K562 (cell line): ENCODE measurements around the gene RPL10A. TPM values are rescaled to one million over a fixed set of nuclear protein-coding genes. Genes with fewer than 3 reads are reported as not detected.
A peak's percentile ranks its signal among the peaks of the same experiment; 100 is the strongest.

Source experiments
- ARID1B ChIP-seq: fragments of 450-650 bp; IDR thresholded peaks from 2 replicates; pipeline ENCODE4 v1.6.1; 2016; ENCODE audit warnings: antibody characterized with exemption, mild to moderate bottlenecking, inconsistent platforms
- ATF7 ChIP-seq: fragments of 450-650 bp; IDR thresholded peaks from 2 replicates; pipeline ENCODE4 v1.7.1; 2014; ENCODE audit warnings: mild to moderate bottlenecking, moderate library complexity
- CHD2 ChIP-seq: IDR thresholded peaks from 2 replicates; pipeline ENCODE4 v1.6.1; 2011; ENCODE audit warnings: low read depth, low read length
- CTBP1 ChIP-seq: fragments of 450-650 bp; IDR thresholded peaks from 2 replicates; pipeline ENCODE4 v1.6.1; 2016; ENCODE audit warnings: borderline replicate concordance
- ETV5 ChIP-seq: sonication (generic); formaldehyde crosslinking; IDR thresholded peaks from 2 replicates; pipeline ENCODE4 v1.4.0; 2020; ENCODE audit warnings: low read depth, mild to moderate bottlenecking, missing genetic modification reagents
- FOSL1 ChIP-seq: fragments of 200-800 bp; sonication (Bioruptor generic); conservative IDR thresholded peaks from 2 replicates; pipeline ENCODE4 v1.6.1; 2016; ENCODE audit warnings: missing genetic modification characterization, missing compliant biosample characterization
- L3MBTL2 ChIP-seq: fragments of 450-650 bp; IDR thresholded peaks from 2 replicates; pipeline ENCODE4 v1.6.1; 2016; ENCODE audit warnings: mild to moderate bottlenecking, moderate library complexity
- MCM7 ChIP-seq, 2 experiments: fragments of 450-650 bp; IDR thresholded peaks; 2 replicates each; pipeline ENCODE4 v1.6.1; 2016 to 2018
- NUFIP1 ChIP-seq: fragments of 450-650 bp; IDR thresholded peaks from 2 replicates; pipeline ENCODE4 v1.6.1; 2018; ENCODE audit not compliant: partially characterized antibody
- POLR2A ChIP-seq: fragments of 450-650 bp; conservative IDR thresholded peaks from 2 replicates; pipeline ENCODE4 v1.6.1; 2016
- PURB ChIP-seq: sonication (generic); formaldehyde crosslinking; IDR thresholded peaks from 2 replicates; pipeline ENCODE4 v1.9.0; 2021; ENCODE audit warnings: low read depth, mild to moderate bottlenecking, missing genetic modification reagents
- RAD51 ChIP-seq: fragments of 450-650 bp; IDR thresholded peaks from 2 replicates; pipeline ENCODE4 v1.7.1; 2016; ENCODE audit warnings: low read depth, mild to moderate bottlenecking, borderline replicate concordance
- RB1 ChIP-seq: fragments of 450-650 bp; IDR thresholded peaks from 2 replicates; pipeline ENCODE4 v1.6.1; 2017; ENCODE audit warnings: low read depth, mild to moderate bottlenecking
- SMAD1 ChIP-seq: fragments of 150-350 bp; IDR thresholded peaks from 2 replicates; pipeline ENCODE4 v1.6.1; 2014; ENCODE audit warnings: low read length, low read depth; ENCODE audit not compliant: partially characterized antibody
- SNRNP70 ChIP-seq: fragments of 200-400 bp; formaldehyde crosslinking; optimal IDR thresholded peaks from 2 replicates; pipeline ENCODE3; 2017; ENCODE audit warnings: low read depth, low read length
- SUPT5H ChIP-seq: fragments of 450-650 bp; IDR thresholded peaks from 2 replicates; pipeline ENCODE4 v1.6.1; 2016
- XRCC4 ChIP-seq: IDR thresholded peaks from one replicate; pipeline ENCODE4 v1.6.1; 2011; ENCODE audit not compliant: insufficient read depth, insufficient read length; ENCODE audit errors: extremely low read depth
- ZNF146 ChIP-seq: IDR thresholded peaks from one replicate; pipeline ENCODE4 v1.6.1; 2018; ENCODE audit warnings: missing compliant biosample characterization; ENCODE audit not compliant: unreplicated experiment
- ZNF174 ChIP-seq: fragments of 250-450 bp; sonication (Bioruptor Pico); IDR thresholded peaks from 2 replicates; pipeline ENCODE4 v1.4.0; 2020; ENCODE audit warnings: mild to moderate bottlenecking
- ZNF561 ChIP-seq: fragments of 450-650 bp; formaldehyde crosslinking; conservative IDR thresholded peaks from 2 replicates; pipeline ENCODE4 v1.4.0; 2020; ENCODE audit warnings: mild to moderate bottlenecking, moderate library complexity
- polyA plus RNA-seq, 8 experiments: library from polyadenylated mRNA; depleted of rRNA in 4 of 8; stranded (reverse) in 5 of 8; unstranded in 3 of 8; fragments of >200 nt; fragmentation: Nextera tagmentation in 2 of 8; fragmentation: Illumina TruSeq in 1 of 8; extraction: Ambion mirVana in 2 of 8; extraction: Trizol in 1 of 8; gene quantifications; 2 replicates each; pipeline versions ENCODE4 v1.2.1 to v1.2.3, GENCODE V29; 2011 to 2014; ENCODE audit warnings: inconsistent platforms in 1 of 8, missing spikeins in 1 of 8
- total RNA-seq, 7 experiments: library from RNA; depleted of rRNA in 6 of 7; stranded (reverse); fragments of >200 nt in 6 of 7; fragmentation: Illumina TruSeq in 2 of 7; extraction: Trizol in 2 of 7; gene quantifications; 2 replicates each; pipeline versions ENCODE4 v1.2.1 to v1.2.3, GENCODE V29; 2011 to 2021; ENCODE audit warnings: low replicate concordance in 1 of 7
- TF ChIP-seq, protein P1 (sequence below): sonication (generic); formaldehyde crosslinking; IDR thresholded peaks from 2 replicates; pipeline ENCODE4 v1.8.0; 2022; ENCODE audit warnings: missing genetic modification reagents, mild to moderate bottlenecking, moderate library complexity, borderline replicate concordance
- TF ChIP-seq, protein P2 (sequence below): IDR thresholded peaks from 2 replicates; pipeline ENCODE4 v1.6.1; 2011; ENCODE audit warnings: borderline replicate concordance, low read depth, mild to moderate bottlenecking, moderate library complexity, low read length; ENCODE audit not compliant: insufficient read depth, poor library complexity, severe bottlenecking
- TF ChIP-seq, protein P3 (sequence below): sonication (generic); formaldehyde crosslinking; IDR thresholded peaks from 2 replicates; pipeline ENCODE4 v1.5.0; 2020; ENCODE audit warnings: missing genetic modification reagents
- TF ChIP-seq, protein P4 (sequence below): sonication (generic); formaldehyde crosslinking; IDR thresholded peaks from 2 replicates; pipeline ENCODE4 v1.4.0; 2020; ENCODE audit warnings: mild to moderate bottlenecking, missing genetic modification reagents

Gene RPL10A
- total and polyA plus RNA-seq, 9 of the 15 experiments (the other 6 are each of a cell fraction or from before 2014, with no cell fraction given): 1,589 to 3,237 (median 2,116) TPM

DNA sequence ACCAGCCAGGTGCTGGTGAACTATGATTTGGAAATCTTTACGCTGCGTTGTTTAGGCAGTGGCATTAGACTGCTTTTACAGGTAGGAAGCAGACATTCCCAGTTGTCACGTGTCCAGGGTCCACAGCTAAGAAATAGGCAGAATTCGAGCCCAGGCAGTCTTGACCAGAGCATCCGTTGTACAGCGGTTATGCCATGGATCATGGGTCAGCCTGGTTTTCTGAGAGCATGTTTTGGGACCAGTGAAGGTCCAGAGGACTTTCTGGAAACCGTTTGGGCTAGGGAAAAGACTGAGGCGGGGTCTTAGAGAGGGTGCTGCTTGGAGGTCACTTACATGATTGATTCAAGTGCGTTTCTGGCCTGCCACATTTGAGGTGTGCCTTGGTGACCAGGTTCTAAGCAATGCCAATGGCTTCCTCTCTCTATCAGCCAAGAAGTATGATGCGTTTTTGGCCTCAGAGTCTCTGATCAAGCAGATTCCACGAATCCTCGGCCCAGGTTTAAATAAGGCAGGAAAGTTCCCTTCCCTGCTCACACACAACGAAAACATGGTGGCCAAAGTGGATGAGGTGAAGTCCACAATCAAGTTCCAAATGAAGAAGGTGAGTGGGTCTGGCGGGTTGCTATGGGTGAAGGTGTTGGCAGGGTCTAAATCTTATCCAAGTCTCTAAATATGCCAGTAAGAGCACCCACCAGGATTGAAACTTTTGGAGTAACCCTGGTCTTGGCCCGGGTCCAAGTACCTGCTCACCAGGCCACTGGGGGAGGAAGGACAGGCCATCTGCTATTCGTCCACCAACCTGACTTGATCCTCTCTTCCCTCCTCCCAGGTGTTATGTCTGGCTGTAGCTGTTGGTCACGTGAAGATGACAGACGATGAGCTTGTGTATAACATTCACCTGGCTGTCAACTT, 1.8 kb downstream of the RPL10A start (continued):
- TF ChIP-seq ZNF174 (CRISPR knock-in tag) (no peak), RAD51 (peak; percentile 63), CTBP1 (peak; percentile 22; the same call in 1 of the 2 replicates), ATF7 (no peak), CHD2 (no peak), RB1 (no peak), SMAD1 (no peak), ZNF561 (CRISPR knock-in tag) (no peak), SNRNP70 (peak; percentile 58), MCM7 (IDR thresholded peaks at IDR 0.05) (no peak), PURB (CRISPR knock-in tag) (no peak), NUFIP1 (no peak), ZNF146 (no peak), ETV5 (0 out of 2 replicates have a peak, but pooled peaks have one; percentile 59), ARID1B (no peak), FOSL1 (tag) (no peak), XRCC4 (no peak), L3MBTL2 (peak; percentile 54; the same call in 1 of the 2 replicates), SUPT5H (0 out of 2 replicates have a peak, but pooled peaks have one; percentile 2), POLR2A (peak; percentile 8)
- TF ChIP-seq, protein P1, sequence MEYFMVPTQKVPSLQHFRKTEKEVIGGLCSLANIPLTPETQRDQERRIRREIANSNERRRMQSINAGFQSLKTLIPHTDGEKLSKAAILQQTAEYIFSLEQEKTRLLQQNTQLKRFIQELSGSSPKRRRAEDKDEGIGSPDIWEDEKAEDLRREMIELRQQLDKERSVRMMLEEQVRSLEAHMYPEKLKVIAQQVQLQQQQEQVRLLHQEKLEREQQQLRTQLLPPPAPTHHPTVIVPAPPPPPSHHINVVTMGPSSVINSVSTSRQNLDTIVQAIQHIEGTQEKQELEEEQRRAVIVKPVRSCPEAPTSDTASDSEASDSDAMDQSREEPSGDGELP (CRISPR knock-in tag): peak; percentile 43; the same call in 1 of the 2 replicates
- TF ChIP-seq, protein P2, sequence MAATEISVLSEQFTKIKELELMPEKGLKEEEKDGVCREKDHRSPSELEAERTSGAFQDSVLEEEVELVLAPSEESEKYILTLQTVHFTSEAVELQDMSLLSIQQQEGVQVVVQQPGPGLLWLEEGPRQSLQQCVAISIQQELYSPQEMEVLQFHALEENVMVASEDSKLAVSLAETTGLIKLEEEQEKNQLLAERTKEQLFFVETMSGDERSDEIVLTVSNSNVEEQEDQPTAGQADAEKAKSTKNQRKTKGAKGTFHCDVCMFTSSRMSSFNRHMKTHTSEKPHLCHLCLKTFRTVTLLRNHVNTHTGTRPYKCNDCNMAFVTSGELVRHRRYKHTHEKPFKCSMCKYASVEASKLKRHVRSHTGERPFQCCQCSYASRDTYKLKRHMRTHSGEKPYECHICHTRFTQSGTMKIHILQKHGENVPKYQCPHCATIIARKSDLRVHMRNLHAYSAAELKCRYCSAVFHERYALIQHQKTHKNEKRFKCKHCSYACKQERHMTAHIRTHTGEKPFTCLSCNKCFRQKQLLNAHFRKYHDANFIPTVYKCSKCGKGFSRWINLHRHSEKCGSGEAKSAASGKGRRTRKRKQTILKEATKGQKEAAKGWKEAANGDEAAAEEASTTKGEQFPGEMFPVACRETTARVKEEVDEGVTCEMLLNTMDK: no peak
- TF ChIP-seq, protein P3, sequence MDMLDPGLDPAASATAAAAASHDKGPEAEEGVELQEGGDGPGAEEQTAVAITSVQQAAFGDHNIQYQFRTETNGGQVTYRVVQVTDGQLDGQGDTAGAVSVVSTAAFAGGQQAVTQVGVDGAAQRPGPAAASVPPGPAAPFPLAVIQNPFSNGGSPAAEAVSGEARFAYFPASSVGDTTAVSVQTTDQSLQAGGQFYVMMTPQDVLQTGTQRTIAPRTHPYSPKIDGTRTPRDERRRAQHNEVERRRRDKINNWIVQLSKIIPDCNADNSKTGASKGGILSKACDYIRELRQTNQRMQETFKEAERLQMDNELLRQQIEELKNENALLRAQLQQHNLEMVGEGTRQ (CRISPR knock-in tag): peak; percentile 71
- TF ChIP-seq, protein P4, sequence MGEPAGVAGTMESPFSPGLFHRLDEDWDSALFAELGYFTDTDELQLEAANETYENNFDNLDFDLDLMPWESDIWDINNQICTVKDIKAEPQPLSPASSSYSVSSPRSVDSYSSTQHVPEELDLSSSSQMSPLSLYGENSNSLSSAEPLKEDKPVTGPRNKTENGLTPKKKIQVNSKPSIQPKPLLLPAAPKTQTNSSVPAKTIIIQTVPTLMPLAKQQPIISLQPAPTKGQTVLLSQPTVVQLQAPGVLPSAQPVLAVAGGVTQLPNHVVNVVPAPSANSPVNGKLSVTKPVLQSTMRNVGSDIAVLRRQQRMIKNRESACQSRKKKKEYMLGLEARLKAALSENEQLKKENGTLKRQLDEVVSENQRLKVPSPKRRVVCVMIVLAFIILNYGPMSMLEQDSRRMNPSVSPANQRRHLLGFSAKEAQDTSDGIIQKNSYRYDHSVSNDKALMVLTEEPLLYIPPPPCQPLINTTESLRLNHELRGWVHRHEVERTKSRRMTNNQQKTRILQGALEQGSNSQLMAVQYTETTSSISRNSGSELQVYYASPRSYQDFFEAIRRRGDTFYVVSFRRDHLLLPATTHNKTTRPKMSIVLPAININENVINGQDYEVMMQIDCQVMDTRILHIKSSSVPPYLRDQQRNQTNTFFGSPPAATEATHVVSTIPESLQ (CRISPR knock-in tag): 0 out of 2 replicates have a peak, but pooled peaks have one; percentile 65
